Measurements from ENCODE around the gene PTH2.

Gene PTH2

GRCh38 chr19:49443366-49444099, 20.3 kb upstream of the PTH2 start:
- peak overlapping the region; percentile 36 for H3K4me3 ChIP-seq (ENCODE audit: low read depth, low read length)
- TF ChIP-seq CTCF (IDR thresholded peaks at IDR 0.05; ENCODE audit: low read depth, low read length): peak; percentile 84
- TF ChIP-seq MAX (IDR thresholded peaks at IDR 0.05; ENCODE audit: low read depth, low read length): peak; percentile 64
- TF ChIP-seq MYC (IDR thresholded peaks at IDR 0.05; ENCODE audit: low read depth, low read length): peak; percentile 46
- TF ChIP-seq POLR2A (IDR thresholded peaks at IDR 0.05; ENCODE audit: extremely low read depth, insufficient read length): no peak
- DNase-seq (ENCODE audit: low read depth): peak; percentile 95

- H3K4me3 ChIP-seq (ENCODE audit: low read depth, low read length): peak overlapping the region; percentile 36
- TF ChIP-seq MYC (IDR thresholded peaks at IDR 0.05; ENCODE audit: low read depth, low read length): no peak
- TF ChIP-seq POLR2A (IDR thresholded peaks at IDR 0.05; ENCODE audit: extremely low read depth, insufficient read length): no peak
- TF ChIP-seq MAX (IDR thresholded peaks at IDR 0.05; ENCODE audit: low read depth, low read length): no peak
- DNase-seq (ENCODE audit: low read depth): peak; percentile 67
Measured at GRCh38 chr19:49442771-49443365, 19.6 kb upstream of the PTH2 start.

- no peak for DNase-seq (ENCODE audit: low read depth)
- no peak overlapping the region for H3K4me3 ChIP-seq (ENCODE audit: low read depth, low read length)
- TF ChIP-seq POLR2A (IDR thresholded peaks at IDR 0.05; ENCODE audit: extremely low read depth, insufficient read length): no peak
- TF ChIP-seq MYC (IDR thresholded peaks at IDR 0.05; ENCODE audit: low read depth, low read length): no peak
- TF ChIP-seq MAX (IDR thresholded peaks at IDR 0.05; ENCODE audit: low read depth, low read length): no peak
- TF ChIP-seq CTCF (IDR thresholded peaks at IDR 0.05; ENCODE audit: low read depth, low read length): no peak
Measured at GRCh38 chr19:49442354-49442753, 19.1 kb upstream of the PTH2 start.

DNA sequence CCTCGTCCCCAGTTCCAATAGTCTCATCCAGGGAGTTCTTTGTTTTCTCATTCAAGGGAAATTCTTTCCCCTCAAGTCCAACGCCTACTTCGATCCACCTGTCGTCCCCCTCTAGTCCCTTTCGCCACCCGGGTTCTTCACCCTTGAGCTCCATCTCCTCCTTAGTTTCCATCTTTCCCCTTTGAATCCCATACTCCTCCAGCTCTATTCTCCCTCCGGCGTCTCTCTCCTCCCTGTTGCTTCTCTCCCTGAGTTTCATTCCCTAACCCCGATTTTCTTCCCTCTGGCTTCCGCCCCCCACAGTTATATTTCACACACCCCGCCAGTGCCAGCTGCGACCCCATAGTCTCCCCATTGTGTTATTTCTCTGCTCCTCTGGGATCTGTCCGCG, 18.7 kb upstream of the PTH2 start:
- no peak overlapping the region for H3K4me3 ChIP-seq (ENCODE audit: low read depth, low read length)
- no peak for DNase-seq (ENCODE audit: low read depth)
- no peak for TF ChIP-seq MAX (IDR thresholded peaks at IDR 0.05; ENCODE audit: low read depth, low read length)
- no peak for TF ChIP-seq POLR2A (IDR thresholded peaks at IDR 0.05; ENCODE audit: extremely low read depth, insufficient read length)
- no peak for TF ChIP-seq CTCF (IDR thresholded peaks at IDR 0.05; ENCODE audit: low read depth, low read length)
- no peak for TF ChIP-seq MYC (IDR thresholded peaks at IDR 0.05; ENCODE audit: low read depth, low read length)

DNA sequence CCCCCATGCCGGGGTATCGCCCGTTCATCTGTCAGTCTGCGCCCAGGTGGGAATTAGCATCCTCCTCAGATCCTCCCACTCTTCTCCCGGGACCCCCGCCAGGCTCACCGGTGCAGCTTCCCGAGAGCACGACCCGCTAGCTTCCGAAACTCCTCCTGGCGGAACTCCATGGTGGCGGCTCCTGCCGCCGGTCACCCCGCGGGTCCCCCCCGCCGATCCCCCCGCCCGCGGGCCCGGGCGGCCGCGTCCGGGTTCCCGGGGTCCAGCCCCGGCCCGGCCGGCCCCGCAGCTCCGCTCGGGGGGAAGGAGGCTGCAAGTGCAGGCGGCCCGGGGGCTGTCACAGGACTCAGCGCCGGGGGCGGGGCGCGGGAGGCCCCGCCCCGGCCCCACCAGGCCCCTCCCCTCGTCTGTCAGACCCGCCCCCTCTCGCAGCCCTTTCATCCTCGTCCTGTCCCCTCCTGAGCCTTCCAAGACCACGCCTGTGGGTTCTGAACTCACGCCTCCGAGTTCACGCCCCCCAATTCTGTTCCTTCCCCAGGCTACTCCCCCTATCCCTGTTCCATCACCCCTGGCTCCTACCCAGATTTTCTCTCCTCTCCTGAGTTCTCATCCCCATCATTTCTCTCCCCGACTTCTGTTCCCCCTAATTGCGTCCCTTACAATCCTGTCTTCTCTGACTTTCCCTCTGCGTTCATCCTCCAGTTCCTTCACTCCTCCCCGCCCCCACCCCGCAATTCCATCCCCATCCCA, 18.1 kb upstream of the PTH2 start, which contains the start of gene SLC17A7:
Gene SLC17A7 (minus strand): TSS at position 318 of the 750 bp plus-strand sequence. CDS start 148 bp downstream, at position 170.
- DNase-seq (ENCODE audit: low read depth): no peak
- TF ChIP-seq CTCF (IDR thresholded peaks at IDR 0.05; ENCODE audit: low read depth, low read length): no peak
- no peak for TF ChIP-seq MAX (IDR thresholded peaks at IDR 0.05; ENCODE audit: low read depth, low read length)
- TF ChIP-seq POLR2A (IDR thresholded peaks at IDR 0.05; ENCODE audit: extremely low read depth, insufficient read length): no peak
- TF ChIP-seq MYC (IDR thresholded peaks at IDR 0.05; ENCODE audit: low read depth, low read length): no peak
- H3K4me3 ChIP-seq (ENCODE audit: low read depth, low read length): no peak within 1 kb of the TSS
